Smooth muscle cell (in vitro differentiated cells): ENCODE results near the gene SYP. TPM values are rescaled to one million over a fixed set of nuclear protein-coding genes. Genes with fewer than 3 reads are reported as not detected.
"Not testable (repeated sequence)": the region's sequence is repeated elsewhere in the genome, so short reads cannot be mapped to it uniquely, and the experiment has no call there.

Experiments used
- DNase-seq: peaks from one replicate; lab custom pipeline; 2025; ENCODE audit not compliant: unreplicated experiment; lab: John Stamatoyannopoulos, UW
- H2AFZ ChIP-seq: fragments of 200-600 bp; sonication (generic); 2 replicates; pipeline ENCODE4 v1.6.0; 2016; ENCODE audit warnings: antibody characterized with exemption, low read depth, mild to moderate bottlenecking
- H3F3A ChIP-seq: fragments of 200-600 bp; sonication (generic); 2 replicates; pipeline ENCODE4 v1.6.0; 2017; ENCODE audit warnings: antibody characterized with exemption, low read depth
- H3K27ac ChIP-seq: fragments of 200-600 bp; sonication (generic); 2 replicates; pipeline ENCODE4 v1.5.1; 2016; ENCODE audit warnings: low read depth, mild to moderate bottlenecking
- H3K27me3 ChIP-seq: fragments of 200-600 bp; sonication (generic); 2 replicates; pipeline ENCODE4 v1.6.1; 2016; ENCODE audit warnings: low read depth, mild to moderate bottlenecking
- H3K36me3 ChIP-seq: fragments of 200-600 bp; sonication (generic); 2 replicates; pipeline ENCODE4 v1.5.1; 2016; ENCODE audit warnings: low read depth
- H3K4me1 ChIP-seq: fragments of 200-600 bp; sonication (generic); 2 replicates; pipeline ENCODE4 v1.5.1; 2016; ENCODE audit warnings: low read depth
- H3K4me2 ChIP-seq: fragments of 200-600 bp; sonication (generic); 2 replicates; pipeline ENCODE4 v1.6.0; 2016; ENCODE audit warnings: mild to moderate bottlenecking
- H3K4me3 ChIP-seq: fragments of 200-600 bp; sonication (generic); 2 replicates; pipeline ENCODE4 v1.5.1; 2016; ENCODE audit warnings: mild to moderate bottlenecking
- H3K79me2 ChIP-seq: fragments of 200-600 bp; sonication (generic); 2 replicates; pipeline ENCODE4 v1.6.0; 2016; ENCODE audit warnings: low read depth, mild to moderate bottlenecking
- H3K9ac ChIP-seq: fragments of 200-600 bp; sonication (generic); 2 replicates; pipeline ENCODE4 v1.6.0; 2016; ENCODE audit warnings: low read depth
- H3K9me3 ChIP-seq: fragments of 200-600 bp; sonication (generic); replicated peaks from 2 replicates; pipeline ENCODE4 v1.5.1; 2016; ENCODE audit warnings: low read depth
- H4K20me1 ChIP-seq: fragments of 200-600 bp; sonication (generic); 2 replicates; pipeline ENCODE4 v1.6.0; 2016; ENCODE audit warnings: low read depth
- CTCF ChIP-seq: fragments of 200-600 bp; sonication (generic); IDR thresholded peaks from 2 replicates; pipeline ENCODE4 v1.5.1; 2017; ENCODE audit warnings: borderline replicate concordance, mild to moderate bottlenecking, antibody characterized with exemption; ENCODE audit not compliant: insufficient read depth, poor library complexity, severe bottlenecking
- WGBS: methylation state at CpG from one replicate; pipeline ENCODE4 v1.1.7; 2016; ENCODE audit warnings: low lambda C conversion rate; 5-methylcytosine and 5-hydroxymethylcytosine counted together
- polyA plus RNA-seq: library from polyadenylated mRNA; unstranded; fragments of >200 nt; fragmentation: Nextera tagmentation; extraction: Ambion mirVana; gene quantifications from 2 replicates; pipeline ENCODE4 v1.2.1, GENCODE V29; 2016
- small RNA-seq: library from RNA; depleted of rRNA; stranded (forward); fragments of <200 nt; gene quantifications from one replicate; pipeline ENCODE3, GENCODE V24; 2014
- total RNA-seq: library from RNA; depleted of rRNA; stranded (reverse); fragments of >200 nt; gene quantifications from 2 replicates; pipeline ENCODE4 v1.2.3, GENCODE V29; 2014

Gene SYP
- total and polyA plus RNA-seq, 2 experiments from 2014 or later = not detected

DNA sequence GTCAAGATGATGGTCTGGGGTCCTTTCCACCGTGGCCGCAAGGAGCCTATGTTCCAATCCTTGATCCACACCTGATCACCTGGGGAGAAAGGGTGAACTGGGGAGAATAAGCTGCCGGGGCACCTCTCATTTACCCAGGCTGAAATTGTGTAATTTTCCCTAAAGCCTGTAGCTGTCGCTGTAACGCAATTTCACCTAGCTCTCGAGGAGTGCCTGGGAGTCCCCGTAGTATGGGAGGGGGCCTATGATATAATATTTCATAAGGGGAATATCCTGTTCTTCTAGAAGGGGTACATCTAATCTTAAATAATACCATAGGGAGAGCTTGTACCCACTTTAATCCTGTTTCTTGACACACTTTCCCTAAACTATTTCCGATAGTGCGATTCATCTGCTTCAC, 57.7 kb downstream of the SYP start:
- not testable (repeated sequence) for H3K36me3 ChIP-seq, H4K20me1 ChIP-seq, H3K27ac ChIP-seq, H3K4me2 ChIP-seq, H3K27me3 ChIP-seq, H3K4me1 ChIP-seq, H3F3A ChIP-seq, H3K79me2 ChIP-seq, H3K9me3 ChIP-seq, H2AFZ ChIP-seq, H3K4me3 ChIP-seq, H3K9ac ChIP-seq, DNase-seq
- WGBS = 56% methylated on average over 9 of the region's 9 CpGs
- peak; percentile 26 for TF ChIP-seq CTCF

GRCh38 chrX:49139713-49140112, 60.3 kb downstream of the SYP start:
- Histone ChIP-seq H3K4me2 (no peak overlapping the region), H4K20me1 (no peaks in the 10 kb centered on the region), H3K79me2 (no peaks in the 10 kb centered on the region), H3K36me3 (no peaks in the 10 kb centered on the region), H3K27ac (no peak overlapping the region), H3K4me3 (no peak overlapping the region), H3K4me1 (no peaks in the 10 kb centered on the region), H3K9me3 (no peaks in the 10 kb centered on the region), H3K9ac (no peak overlapping the region), H2AFZ (no peak overlapping the region), H3F3A (no peaks in the 10 kb centered on the region), H3K27me3 (no peaks in the 10 kb centered on the region)
- 77% methylated on average over 4 of the region's 4 CpGs for WGBS
- DNase-seq = no peak
- no peak for TF ChIP-seq CTCF

Small RNAs within 50 kb of the gene (small RNA-seq; reads per million reads assigned to genes)
- gene RN7SL262P = not detected

Other genes with a start within 250 kb of the SYP start
- 30.7 and 36.1 TPM in 2 replicates for gene OTUD5, start 242.6 kb downstream of the SYP start, total RNA-seq
- gene OTUD5, start 242.6 kb downstream of the SYP start, polyA plus RNA-seq = 55.1 and 62.1 TPM in 2 replicates
- gene KCND1, start 228.3 kb downstream of the SYP start, total RNA-seq = 0.94 and 1.2 TPM in 2 replicates
- gene KCND1, start 228.3 kb downstream of the SYP start, polyA plus RNA-seq = 3.0 and 3.3 TPM in 2 replicates
- gene GRIPAP1, start 197.9 kb downstream of the SYP start, total RNA-seq = 10.0 and 13.9 TPM in 2 replicates
- 14.9 and 20.2 TPM in 2 replicates for gene GRIPAP1, start 197.9 kb downstream of the SYP start, polyA plus RNA-seq
- 23.6 and 27.0 TPM in 2 replicates for gene TFE3, start 156.8 kb downstream of the SYP start, total RNA-seq
- gene TFE3, start 156.8 kb downstream of the SYP start, polyA plus RNA-seq = 35.2 and 40.7 TPM in 2 replicates
- gene CCDC120, start 141.2 kb downstream of the SYP start, total RNA-seq = 1.3 and 2.0 TPM in 2 replicates
- gene CCDC120, start 141.2 kb downstream of the SYP start, polyA plus RNA-seq = 5.4 and 9.9 TPM in 2 replicates
- 21.3 and 43.6 TPM in 2 replicates for gene PRAF2, start 126.2 kb downstream of the SYP start, total RNA-seq
- gene PRAF2, start 126.2 kb downstream of the SYP start, polyA plus RNA-seq = 134 and 143 TPM in 2 replicates
- 31.4 and 39.6 TPM in 2 replicates for gene WDR45, start 120.3 kb downstream of the SYP start, total RNA-seq
- gene WDR45, start 120.3 kb downstream of the SYP start, polyA plus RNA-seq = 38.9 and 49.1 TPM in 2 replicates
- gene GPKOW, start 76.5 kb downstream of the SYP start, total RNA-seq = 15.5 and 28.0 TPM in 2 replicates
- gene GPKOW, start 76.5 kb downstream of the SYP start, polyA plus RNA-seq = 32.0 and 32.4 TPM in 2 replicates
- 0.45 and 1.3 TPM in 2 replicates for gene MAGIX, start 37.4 kb downstream of the SYP start, total RNA-seq
- gene MAGIX, start 37.4 kb downstream of the SYP start, polyA plus RNA-seq = 3.8 and 6.9 TPM in 2 replicates
- 114 and 190 TPM in 2 replicates for gene PLP2, start 28.3 kb downstream of the SYP start, total RNA-seq
- gene PLP2, start 28.3 kb downstream of the SYP start, polyA plus RNA-seq = 237 and 295 TPM in 2 replicates
- gene PRICKLE3, start 13.8 kb downstream of the SYP start, total RNA-seq = 3.5 and 11.3 TPM in 2 replicates
- 11.5 and 14.5 TPM in 2 replicates for gene PRICKLE3, start 13.8 kb downstream of the SYP start, polyA plus RNA-seq
- gene CACNA1F, start 33.1 kb upstream of the SYP start, total RNA-seq = 0.09 TPM in 1 of 2 replicates, not detected in the other
- gene CACNA1F, start 33.1 kb upstream of the SYP start, polyA plus RNA-seq = 0.20 and 0.34 TPM in 2 replicates
- 9.3 and 13.8 TPM in 2 replicates for gene CCDC22, start 35.3 kb upstream of the SYP start, total RNA-seq
- gene CCDC22, start 35.3 kb upstream of the SYP start, polyA plus RNA-seq = 16.2 and 19.1 TPM in 2 replicates
- not detected in 2 replicates for gene FOXP3, start 64.5 kb upstream of the SYP start, total RNA-seq
- not detected in 2 replicates for gene FOXP3, start 64.5 kb upstream of the SYP start, polyA plus RNA-seq
- 2.4 and 3.3 TPM in 2 replicates for gene PPP1R3F, start 69.6 kb upstream of the SYP start, total RNA-seq
- gene PPP1R3F, start 69.6 kb upstream of the SYP start, polyA plus RNA-seq = 14.5 and 15.6 TPM in 2 replicates
- gene GAGE10, start 103.5 kb upstream of the SYP start, total RNA-seq = not detected in 2 replicates
- gene GAGE10, start 103.5 kb upstream of the SYP start, polyA plus RNA-seq = not detected in 2 replicates
- gene GAGE12J, start 121.8 kb upstream of the SYP start, total RNA-seq = not detected in 2 replicates
- gene GAGE12J, start 121.8 kb upstream of the SYP start, polyA plus RNA-seq = not detected in 2 replicates
- not detected in 2 replicates for gene GAGE13, start 131.4 kb upstream of the SYP start, total RNA-seq
- not detected in 2 replicates for gene GAGE13, start 131.4 kb upstream of the SYP start, polyA plus RNA-seq